Chondrocyte (in vitro differentiated cells): ENCODE measurements around the gene CMTM8. TPM values are rescaled to one million over a fixed set of nuclear protein-coding genes. Genes with fewer than 3 reads are reported as not detected.

ENCODE experiments used
- DNase-seq: peaks from one replicate; pipeline ENCODE4 v3.0.0; 2021; ENCODE audit warnings: mixed read lengths, low spot score
- H3K27ac Mint-ChIP-seq: one replicate; pipeline ENCODE4 v1.8.0; 2021; ENCODE audit warnings: mild to moderate bottlenecking, moderate library complexity, mixed read lengths; ENCODE audit not compliant: unreplicated experiment
- H3K27me3 Mint-ChIP-seq: 2 replicates; pipeline ENCODE4 v1.8.0; 2021; ENCODE audit warnings: low read depth, mixed read lengths
- H3K36me3 Mint-ChIP-seq: 2 replicates; pipeline ENCODE4 v1.8.0; 2021; ENCODE audit warnings: low read depth, mixed read lengths
- H3K4me1 Mint-ChIP-seq: 2 replicates; pipeline ENCODE4 v1.8.0; 2021; ENCODE audit warnings: low read depth, mild to moderate bottlenecking, mixed read lengths
- H3K4me3 Mint-ChIP-seq: one replicate; pipeline ENCODE4 v1.8.0; 2021; ENCODE audit warnings: mild to moderate bottlenecking, moderate library complexity, mixed read lengths; ENCODE audit not compliant: unreplicated experiment
- H3K9me3 Mint-ChIP-seq: 2 replicates; pipeline ENCODE4 v1.8.0; 2021; ENCODE audit warnings: low read depth, mixed read lengths
- CTCF ChIP-seq: fragments of 200-600 bp; sonication (generic); IDR thresholded peaks from 2 replicates; pipeline ENCODE4 v1.5.0; 2021; ENCODE audit warnings: antibody characterized with exemption, mild to moderate bottlenecking, moderate library complexity
- total RNA-seq: library from RNA; stranded (reverse); gene quantifications from 3 replicates; pipeline ENCODE4 v1.2.1, GENCODE V29; 2021

Gene CMTM8
- total RNA-seq, 1 donor from 2014 or later: 2.5 TPM

- DNase-seq: no peak
These were observed 36.0 kb upstream of the CMTM8 start for GRCh38 chr3:32202496-32202895.

GRCh38 chr3:32203854-32204253 is 34.6 kb upstream of the CMTM8 start:
- H3K27me3 Mint-ChIP-seq: no peaks in the 10 kb centered on the region
- no peak overlapping the region for H3K27ac Mint-ChIP-seq
- DNase-seq: no peak
- peaks cover 4% of the 10 kb centered on the region for H3K4me1 Mint-ChIP-seq
- no peak for TF ChIP-seq CTCF
- H3K9me3 Mint-ChIP-seq: no peaks in the 10 kb centered on the region
- H3K36me3 Mint-ChIP-seq: no peaks in the 10 kb centered on the region
- H3K4me3 Mint-ChIP-seq: no peak overlapping the region

More at GRCh38 chr3:32202496-32202895, 36.0 kb upstream of the CMTM8 start:
- Mint-ChIP-seq H3K4me3 (no peak overlapping the region), H3K4me1 (peaks cover 4% of the 10 kb centered on the region), H3K36me3 (no peaks in the 10 kb centered on the region), H3K27me3 (no peaks in the 10 kb centered on the region), H3K27ac (no peak overlapping the region), H3K9me3 (no peaks in the 10 kb centered on the region)
- no peak for TF ChIP-seq CTCF

- H3K9me3 Mint-ChIP-seq: no peaks in the 10 kb centered on the region
- TF ChIP-seq CTCF: no peak
- H3K36me3 Mint-ChIP-seq: no peaks in the 10 kb centered on the region
- peaks cover 4% of the 10 kb centered on the region for H3K4me1 Mint-ChIP-seq
- H3K27ac Mint-ChIP-seq: no peak overlapping the region
- no peak for DNase-seq
- no peaks in the 10 kb centered on the region for H3K27me3 Mint-ChIP-seq
- no peak overlapping the region for H3K4me3 Mint-ChIP-seq
These were observed 30.0 kb upstream of the CMTM8 start for GRCh38 chr3:32208447-32208846.

- TF ChIP-seq CTCF: no peak
- Mint-ChIP-seq H3K36me3 (peaks cover 1% of the 10 kb centered on the region), H3K4me1 (peaks cover 9% of the 10 kb centered on the region), H3K9me3 (peaks cover 8% of the 10 kb centered on the region), H3K27me3 (no peaks in the 10 kb centered on the region), H3K4me3 (no peak overlapping the region), H3K27ac (no peak overlapping the region)
- no peak for DNase-seq
These were observed 23.3 kb upstream of the CMTM8 start for GRCh38 chr3:32215185-32215584.

GRCh38 chr3:32216172-32216783 is 22.2 kb upstream of the CMTM8 start:
- no peak overlapping the region for H3K27ac Mint-ChIP-seq
- no peaks in the 10 kb centered on the region for H3K27me3 Mint-ChIP-seq
- peaks cover 13% of the 10 kb centered on the region for H3K4me1 Mint-ChIP-seq
- no peak overlapping the region for H3K4me3 Mint-ChIP-seq
- H3K9me3 Mint-ChIP-seq: peaks cover 8% of the 10 kb centered on the region
- peaks cover 1% of the 10 kb centered on the region for H3K36me3 Mint-ChIP-seq
- TF ChIP-seq CTCF: no peak
- DNase-seq: no peak
